ENCODE data around the gene FXYD5.
"Not testable (repeated sequence)": the region's sequence is repeated elsewhere in the genome, so short reads cannot be mapped to it uniquely, and the experiment has no call there.

The FXYD5 gene

DNA sequence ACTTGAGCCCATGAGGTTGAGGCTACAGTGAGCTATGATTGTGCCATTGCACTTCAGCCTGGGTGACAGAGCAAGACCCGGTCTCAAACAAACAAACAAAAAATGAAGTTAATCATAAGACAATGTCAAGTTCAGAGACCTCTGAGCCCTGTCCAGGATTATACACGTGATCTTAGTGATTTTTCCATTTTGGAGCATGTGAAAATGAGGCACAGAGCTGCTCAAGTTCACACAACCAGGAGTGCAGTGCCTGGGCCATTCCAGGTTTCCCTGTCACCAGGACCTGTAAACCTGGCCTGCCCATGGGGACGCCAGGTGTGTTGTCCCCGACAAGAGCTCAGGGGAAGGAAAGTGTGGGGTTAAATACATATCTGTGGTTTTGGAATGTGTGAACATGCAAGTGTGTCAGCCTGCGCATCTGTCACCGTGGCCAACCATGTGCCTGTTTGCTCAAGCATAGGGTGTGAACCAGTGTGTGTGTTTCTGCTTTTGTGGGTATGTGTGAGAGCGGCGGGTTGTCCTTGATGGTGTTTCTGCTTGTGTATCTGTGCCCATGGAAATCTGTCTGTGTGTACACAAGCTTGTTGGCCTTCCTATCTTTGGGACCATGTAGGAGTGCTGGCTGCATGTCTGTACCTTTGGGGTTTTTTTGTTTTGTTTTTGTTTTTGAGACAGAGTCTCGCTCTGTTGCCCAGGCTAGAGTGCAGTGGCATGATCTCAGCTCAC lies 17.4 kb upstream of the FXYD5 start:
- no peak for DNase-seq (ENCODE audit: low read depth in 2 of 2, low spot score in 1 of 2)

DNA sequence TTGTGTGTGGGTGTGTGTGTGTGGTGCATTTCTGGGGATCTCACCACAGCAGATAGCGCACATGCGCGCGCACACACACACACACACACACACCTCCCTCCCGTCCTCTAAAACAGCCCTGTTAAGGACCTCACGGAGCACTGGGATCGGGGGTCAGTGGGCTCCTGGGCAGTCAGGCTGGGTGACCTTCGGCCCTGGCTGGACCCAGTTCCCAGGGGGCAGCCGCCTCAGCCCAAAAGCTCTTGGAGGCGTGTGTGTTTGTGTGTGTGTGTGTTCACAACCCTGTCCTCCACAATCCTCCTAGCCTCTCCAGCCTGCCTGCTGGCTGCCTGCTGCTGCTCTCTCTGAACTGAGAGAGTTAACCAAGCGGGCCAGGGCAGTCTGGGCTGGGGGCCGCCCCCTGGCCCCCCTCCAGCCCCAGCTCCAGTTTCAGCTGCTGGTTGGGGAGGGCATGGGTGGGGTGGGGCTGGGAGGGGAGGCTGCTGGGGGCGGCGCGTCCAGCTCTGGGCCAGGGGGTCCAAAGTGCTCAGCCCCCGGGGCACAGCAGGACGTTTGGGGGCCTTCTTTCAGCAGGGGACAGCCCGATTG lies 16.1 kb upstream of the FXYD5 start, which contains the start of gene FXYD1:
Gene FXYD1, plus strand, starts transcription at position 520 of the 588 bp plus-strand sequence. CDS start 1,256 bp downstream, outside the sequence.
- DNase-seq (ENCODE audit: low read depth in 2 of 2, low spot score in 1 of 2): no peak

DNA sequence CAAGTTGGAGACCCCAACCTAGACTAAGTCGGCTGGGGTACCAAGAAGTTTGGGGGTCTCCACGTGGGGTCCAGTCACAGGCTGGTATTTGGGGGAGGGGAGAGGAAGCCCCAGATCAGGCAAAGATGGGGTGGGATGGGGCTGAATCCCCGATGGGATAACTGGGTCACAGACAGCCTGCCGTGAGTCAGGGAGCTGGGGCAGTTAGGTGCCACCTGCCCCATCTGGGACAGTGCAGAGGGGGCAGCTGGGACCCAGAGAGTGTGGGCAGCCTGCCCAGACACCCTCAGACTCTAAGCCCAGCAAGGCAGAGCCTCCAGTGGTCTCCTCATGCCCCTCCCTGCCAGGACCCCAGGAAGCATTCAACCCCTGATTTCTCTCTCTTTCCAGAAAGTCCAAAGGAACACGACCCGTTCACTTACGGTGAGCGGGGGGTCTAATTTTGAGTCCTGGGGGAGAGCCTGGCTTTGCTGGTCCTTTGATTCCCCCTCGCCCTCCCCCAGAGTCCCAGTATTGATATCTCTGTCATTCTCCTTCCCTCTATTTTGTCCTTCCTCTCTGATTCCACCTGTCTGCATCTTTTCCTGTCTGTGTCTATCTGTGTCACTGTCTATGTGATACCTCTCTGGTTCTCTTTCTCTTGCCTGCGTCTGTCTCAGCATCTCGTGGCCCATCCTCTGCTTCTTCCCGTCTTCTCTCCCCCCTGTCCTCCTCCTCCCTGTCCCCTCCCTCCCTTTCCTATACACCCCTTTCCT lies 14.2 kb upstream of the FXYD5 start:
- no peak for DNase-seq (ENCODE audit: low read depth in 2 of 2, low spot score in 1 of 2)

DNA sequence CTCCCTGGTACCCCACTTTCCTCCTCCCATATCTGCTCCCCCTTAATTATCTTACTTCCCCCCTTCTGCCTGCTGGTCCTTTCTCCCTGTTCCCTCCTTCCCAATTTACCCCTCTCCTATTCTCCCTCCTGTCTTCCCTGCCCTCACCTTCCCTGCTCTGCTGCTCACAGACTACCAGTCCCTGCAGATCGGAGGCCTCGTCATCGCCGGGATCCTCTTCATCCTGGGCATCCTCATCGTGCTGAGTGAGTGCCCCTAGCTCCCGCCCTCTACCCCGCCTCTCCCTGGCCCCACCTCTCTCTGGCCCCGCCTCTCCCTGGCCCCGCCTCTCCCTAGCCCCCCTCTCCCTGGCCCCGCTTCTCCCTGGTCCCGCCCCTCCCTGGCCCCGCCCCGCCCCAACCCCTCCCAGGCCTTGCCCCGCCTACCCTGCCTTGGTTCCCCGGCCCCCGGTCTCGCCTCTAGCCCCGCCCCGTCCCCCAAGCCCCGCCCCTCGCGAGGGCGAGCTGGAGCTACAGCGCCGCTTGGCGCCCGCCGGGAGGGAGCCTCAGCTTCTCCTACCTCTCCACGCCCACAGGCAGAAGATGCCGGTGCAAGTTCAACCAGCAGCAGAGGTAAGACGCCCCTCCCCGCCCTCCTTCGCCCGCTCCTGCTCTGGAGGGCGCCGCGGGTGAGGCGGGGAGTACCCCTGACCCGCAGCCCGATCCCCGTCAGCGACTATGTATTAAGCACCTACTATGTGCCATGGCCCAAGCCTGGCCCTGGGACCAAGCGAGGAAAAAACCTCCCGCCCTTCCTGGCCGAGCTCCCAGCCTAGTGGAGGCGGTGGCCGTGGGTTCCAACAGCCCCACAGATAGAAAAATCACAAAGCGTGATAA lies 13.3 kb upstream of the FXYD5 start:
- DNase-seq (ENCODE audit: low read depth in 2 of 2, low spot score in 1 of 2): peak; percentile 86 to 89

DNA sequence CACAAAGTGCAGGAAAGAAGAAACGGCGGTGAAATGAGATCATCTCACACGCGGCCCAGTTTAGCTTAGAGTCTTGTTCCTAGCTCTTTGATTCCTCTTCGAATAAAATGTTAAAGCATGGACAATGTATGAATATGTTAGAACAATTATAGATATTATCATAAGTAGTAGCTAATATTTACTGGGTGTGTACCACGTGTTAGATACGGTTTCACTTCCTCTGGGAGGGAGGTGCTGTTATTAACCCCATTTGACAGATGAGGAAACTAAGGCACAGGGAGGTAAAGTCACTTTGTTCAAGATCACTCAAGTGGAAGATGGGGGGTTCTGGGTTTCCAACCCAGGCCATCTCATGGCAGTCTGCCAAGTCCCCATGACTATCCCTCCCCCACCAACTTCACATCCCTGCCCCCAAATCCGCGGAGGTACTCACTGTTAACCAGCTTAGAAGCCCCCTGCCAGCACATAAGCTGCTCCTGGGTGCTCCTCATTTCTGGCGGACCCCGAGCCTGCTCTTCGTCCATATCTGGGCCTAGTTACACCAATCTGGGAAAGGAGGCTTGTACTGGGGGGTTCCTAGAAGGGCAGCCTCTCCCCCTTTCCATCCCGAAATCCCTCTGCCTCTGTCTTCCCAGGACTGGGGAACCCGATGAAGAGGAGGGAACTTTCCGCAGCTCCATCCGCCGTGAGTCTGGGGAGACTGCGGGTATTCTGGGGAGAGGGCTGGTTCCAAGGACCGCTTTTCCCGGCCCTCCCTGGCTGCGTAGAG lies 12.5 kb upstream of the FXYD5 start:
- no peak for DNase-seq (ENCODE audit: low read depth in 2 of 2, low spot score in 1 of 2)

DNA sequence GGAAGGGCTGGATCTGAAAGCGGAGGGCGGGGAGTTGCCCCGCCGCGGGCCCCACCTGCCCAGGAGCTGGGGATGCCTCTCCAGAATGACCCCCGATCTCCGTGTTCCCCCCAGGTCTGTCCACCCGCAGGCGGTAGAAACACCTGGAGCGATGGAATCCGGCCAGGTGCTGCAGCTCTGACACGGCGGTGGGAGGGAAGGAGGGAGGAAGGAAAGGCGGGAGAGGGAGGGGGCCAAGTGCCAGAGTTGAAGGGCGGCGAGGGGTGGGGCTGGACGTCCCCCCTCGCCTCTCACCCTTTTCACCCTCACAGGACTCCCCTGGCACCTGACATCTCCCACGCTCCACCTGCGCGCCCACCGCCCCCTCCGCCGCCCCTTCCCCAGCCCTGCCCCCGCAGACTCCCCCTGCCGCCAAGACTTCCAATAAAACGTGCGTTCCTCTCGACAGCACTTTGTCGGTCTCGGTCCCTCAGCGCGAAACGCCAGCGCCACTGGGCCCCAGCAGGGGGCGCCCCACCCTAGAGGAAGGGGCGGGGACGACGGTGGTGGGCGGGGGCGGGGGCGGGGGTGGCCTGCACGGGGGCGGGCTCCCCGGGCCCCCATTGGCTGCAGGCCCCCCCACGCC lies 11.8 kb upstream of the FXYD5 start:
- peak; percentile 42 to 62 for DNase-seq (ENCODE audit: low read depth in 2 of 2, low spot score in 1 of 2)

DNA sequence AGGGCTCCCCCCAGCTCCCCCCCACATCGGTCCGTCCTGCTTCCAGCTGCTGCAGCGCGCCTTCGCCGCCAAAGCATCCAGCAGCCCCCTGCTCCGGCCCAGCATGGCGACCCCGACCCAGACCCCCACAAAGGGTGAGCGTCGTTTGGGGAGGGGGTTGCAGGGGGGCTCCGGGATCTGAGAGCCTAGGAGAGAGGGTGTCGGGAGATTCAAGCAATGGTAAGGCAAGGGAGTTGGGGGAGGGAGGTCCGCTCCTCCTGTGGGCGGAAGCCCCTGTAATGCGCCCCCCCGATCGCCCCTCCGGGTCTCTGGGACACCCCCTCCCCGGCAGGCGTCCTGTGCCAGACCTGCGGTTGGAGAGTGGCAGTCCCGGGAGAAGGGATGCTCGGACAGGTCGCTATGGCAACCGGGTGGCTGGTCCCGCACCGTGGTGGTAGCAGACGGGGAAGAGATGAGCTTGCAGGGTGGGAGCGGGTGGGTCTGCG lies 11.3 kb upstream of the FXYD5 start, which contains the start of gene FXYD7:
Gene FXYD7, plus strand, starts transcription at position 25 of the 485 bp plus-strand sequence. Its CDS starts 79 bp downstream, at position 104.
- no peak for DNase-seq (ENCODE audit: low read depth in 2 of 2, low spot score in 1 of 2)

DNA sequence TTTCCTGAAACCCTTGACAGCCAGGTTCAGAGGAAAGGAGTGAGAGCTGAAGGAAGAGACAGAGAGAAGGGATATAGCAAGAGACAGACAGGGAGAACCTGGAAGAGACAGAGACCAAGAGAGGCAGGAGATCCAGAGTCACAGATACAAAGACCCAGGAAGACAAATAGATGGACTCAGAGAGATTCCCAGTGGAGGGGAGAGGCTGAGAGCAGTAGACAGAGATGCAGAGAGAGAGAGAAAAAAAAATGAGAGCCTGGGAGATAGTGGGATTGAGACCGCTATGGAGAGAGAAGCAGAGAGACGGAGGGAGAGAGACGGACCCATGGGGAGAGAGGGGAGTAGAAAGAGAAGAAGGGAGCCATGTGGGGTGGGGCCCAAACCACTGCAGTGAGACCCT lies 10.7 kb upstream of the FXYD5 start:
- no peak for DNase-seq (ENCODE audit: low read depth in 2 of 2, low spot score in 1 of 2)

DNA sequence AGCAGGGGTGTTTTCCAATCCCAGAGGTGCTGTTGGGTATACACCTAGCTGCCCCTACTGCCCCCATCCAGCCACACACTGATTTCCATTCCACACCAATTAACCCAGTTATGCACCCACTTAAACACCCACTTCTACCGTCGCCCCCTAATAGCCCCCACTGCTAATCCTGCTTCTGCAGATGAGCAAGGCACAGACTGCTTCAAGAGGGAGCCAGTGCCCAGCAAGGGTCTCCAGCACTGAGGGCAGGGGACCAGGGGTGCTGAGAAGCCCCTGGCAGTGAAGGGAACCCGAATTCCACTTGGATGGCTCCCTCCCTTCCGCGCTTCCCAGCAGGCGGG lies 10.3 kb upstream of the FXYD5 start:
- no peak for DNase-seq (ENCODE audit: low read depth in 2 of 2, low spot score in 1 of 2)

DNA sequence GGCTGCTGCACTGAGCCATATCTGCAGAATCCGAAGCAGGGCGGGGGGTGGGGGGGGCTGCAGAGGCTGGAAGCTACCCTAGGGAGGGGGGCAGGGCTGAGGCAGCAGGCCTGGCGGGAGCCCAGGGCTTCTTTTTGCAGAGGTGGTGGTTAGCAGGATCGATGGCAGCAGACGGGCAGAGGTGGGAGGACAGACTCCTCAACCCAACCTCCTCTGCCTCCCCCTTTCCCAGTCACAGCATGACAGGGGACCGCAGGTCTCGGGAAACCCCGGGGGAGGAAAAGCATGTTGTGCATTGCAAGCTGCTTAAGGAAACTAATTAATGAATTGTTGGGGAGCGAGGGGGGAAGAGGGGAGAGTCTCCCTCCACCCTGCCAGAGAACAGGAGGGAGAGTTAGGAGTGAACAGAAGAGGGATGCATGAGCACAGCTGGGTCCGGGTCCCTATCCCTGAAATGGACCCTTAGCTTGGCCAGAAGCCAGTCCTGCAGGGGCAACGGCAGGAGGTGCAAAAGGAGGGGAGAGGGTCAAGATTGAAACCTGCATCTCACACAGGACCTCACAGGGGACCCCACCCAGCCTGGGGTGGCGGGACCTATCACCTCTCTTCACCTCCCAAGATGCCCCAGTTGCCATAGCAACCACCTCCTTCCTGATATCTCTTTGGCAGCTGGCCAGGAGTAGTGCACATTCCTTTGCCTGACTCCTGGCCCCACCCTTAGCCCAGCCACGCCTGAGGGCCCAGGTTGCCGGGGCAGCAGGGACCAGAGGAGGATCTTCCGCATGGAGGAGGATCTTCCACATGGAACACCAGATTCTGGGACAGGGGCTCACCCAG lies 9.7 kb upstream of the FXYD5 start:
- no peak for DNase-seq (ENCODE audit: low read depth in 2 of 2, low spot score in 1 of 2)

DNA sequence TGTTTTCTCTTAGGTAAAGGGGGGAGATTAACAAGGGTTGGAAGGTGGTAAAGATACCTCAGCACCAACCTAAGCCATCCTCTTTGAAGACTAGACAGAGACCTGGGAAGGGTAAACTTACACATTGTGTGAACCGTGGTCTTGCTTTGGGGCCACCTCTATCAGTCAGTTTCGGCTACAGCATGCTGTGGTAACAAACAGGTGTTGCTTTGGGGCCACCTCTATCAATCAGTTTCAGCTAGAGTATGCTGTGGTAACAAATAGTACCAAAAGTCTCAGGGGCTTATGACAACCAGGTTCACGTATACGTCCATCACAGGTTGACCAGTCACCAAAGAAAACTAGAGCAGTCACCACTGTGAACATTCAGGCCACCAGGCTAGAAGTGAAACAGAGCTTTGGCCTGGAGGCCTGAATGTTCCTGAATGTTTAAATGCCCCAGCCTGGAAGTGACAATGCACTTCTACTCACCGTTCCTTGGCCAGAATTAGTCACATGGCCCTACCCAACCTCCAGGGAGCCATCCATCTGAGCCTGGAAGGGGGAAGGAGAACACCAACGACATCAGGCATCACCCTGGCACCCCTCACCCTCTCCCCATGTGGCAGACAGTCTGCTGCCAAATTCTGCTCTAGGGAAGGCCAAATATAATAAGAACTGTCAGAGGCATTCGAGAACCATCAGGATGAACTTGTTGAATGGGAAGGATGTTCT lies 7.6 kb upstream of the FXYD5 start:
- DNase-seq (ENCODE audit: low read depth in 2 of 2, low spot score in 1 of 2): no peak

DNA sequence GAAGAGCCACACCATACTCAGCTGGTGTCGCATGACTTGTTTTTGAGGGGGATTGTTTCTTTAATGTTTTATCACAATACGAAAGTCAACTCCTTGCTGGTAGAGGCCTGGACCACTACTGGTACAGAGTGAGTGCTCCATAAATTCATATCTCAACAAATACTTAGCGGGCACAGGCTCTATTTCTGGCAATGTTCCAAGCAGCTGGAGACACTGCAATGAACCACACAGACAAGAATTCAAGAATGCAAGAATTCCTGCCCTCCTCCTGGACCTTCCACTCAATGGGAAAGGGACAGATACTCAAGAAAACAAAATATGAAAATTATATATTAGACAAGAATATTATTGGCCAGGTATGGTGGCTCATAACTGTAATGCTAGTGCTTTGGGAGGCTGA lies 5.1 kb upstream of the FXYD5 start:
- no peak for DNase-seq (ENCODE audit: low read depth in 2 of 2, low spot score in 1 of 2)

DNA sequence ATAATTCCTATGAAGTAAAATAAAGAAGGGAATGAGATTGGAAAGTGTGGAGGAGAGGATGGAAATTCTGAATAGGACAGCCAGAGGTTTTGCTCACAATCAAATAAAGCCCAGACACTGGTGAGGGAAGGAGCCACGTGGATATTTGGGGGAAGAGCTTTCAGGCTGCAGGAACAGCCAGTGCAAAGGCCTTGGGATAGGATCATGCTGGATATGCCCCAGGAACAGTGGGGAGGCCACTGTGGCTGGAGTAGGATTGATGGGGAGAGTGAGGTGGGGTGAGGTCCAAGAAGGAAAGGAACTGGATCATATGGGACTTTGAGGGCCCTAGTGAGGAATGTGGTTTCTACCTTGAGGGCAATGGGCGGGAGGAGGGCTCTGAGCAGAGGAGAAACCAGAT lies 4.1 kb upstream of the FXYD5 start:
- no peak for DNase-seq (ENCODE audit: low read depth in 2 of 2, low spot score in 1 of 2)

DNA sequence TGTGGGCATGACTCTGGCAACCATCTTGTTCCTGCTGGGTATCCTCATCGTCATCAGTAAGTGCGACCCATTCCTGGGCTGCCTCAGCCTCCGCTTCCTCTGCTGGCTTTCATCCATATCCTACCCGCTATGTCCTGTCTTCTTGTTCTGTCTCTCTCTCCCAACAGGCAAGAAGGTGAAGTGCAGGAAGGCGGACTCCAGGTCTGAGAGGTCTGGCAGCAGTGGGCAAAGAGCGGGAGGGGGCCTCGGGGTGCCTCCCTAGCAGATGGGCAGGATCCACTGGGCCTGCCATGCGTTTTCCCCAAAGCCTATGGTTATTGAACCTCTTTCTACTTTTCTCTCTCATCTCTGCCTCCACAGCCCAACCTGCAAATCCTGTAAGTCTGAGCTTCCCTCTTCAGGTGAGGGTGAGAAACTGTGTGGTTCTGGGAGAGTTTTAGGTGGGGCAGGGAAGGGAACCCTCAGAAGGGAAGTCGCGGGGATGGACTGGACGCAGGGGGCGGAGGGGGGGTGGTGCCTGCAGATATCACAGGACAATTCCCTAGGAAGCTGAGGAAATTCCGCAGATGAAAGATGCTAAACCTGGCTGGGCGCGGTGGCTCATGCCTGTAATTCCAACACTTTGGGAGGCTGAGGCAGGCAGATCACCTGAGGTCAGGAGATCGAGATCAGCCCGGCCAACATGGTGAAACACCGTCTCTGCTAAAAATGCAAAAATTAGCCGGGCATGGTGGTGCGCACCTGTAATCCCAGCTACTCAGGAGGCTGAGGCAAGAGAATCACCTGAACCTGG lies 3.1 kb upstream of the FXYD5 start:
- no peak for DNase-seq (ENCODE audit: low read depth in 2 of 2, low spot score in 1 of 2)

DNA sequence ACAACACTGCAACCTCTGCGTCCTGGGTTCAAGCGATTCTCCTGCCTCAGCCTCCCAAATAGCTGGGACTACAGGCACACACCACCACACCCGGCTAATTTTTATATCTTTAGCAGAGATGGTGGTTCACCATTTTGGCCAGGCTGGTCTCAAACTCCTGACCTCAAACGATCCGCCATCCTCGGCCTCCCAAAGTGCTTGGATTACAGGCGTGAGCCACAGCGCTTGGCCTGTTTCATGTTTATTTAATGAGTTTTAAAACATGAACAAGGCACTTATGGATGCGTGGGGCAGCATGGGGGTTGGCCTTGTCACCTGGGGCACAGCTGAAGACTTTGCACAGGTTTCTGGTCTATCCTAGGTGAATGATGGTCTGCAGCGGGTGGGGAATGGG lies 1.4 kb upstream of the FXYD5 start:
- not testable (repeated sequence) for DNase-seq (ENCODE audit: low read depth in 2 of 2, low spot score in 1 of 2)

DNA sequence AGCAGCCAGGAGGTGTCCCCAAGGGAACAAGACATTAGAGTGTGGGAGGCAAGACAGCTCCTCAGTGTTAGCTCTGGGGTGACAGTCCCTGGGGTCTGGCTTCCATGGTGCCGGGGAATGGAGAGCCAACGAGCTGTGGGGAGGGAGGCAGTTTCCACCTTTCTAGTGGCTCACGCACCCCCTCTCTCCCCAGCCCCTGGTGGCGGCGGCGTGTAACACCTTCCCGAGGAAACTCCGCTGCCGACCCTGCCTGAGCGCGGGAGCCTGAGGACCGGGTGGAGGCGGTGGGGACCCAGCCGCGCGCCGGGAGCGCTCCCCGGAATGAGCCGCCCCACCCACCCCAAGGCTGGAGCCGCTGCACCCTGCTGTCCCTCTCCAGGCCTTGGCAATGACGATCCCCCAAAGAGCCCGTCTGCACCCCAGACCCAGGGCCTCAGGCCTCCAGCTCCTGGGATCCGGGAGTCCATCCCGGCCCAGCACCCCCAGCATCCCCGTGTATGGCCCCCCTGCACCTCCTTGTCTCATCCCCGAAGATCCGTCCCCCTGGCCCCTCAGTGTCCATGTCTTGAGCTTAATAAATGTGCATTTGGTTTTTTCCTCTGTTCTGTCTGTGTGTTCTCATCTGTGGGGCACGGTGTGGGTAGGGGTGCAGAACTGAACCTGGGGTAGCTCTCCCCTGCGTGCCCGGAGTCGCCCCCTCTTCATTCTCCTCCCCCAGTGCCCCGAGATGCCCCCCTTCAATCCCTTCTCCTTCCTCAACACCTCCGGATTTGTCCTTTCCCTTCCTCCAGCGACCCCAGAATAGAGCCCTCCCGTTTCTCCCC lies 622 bp upstream of the FXYD5 start:
- DNase-seq (ENCODE audit: low read depth in 2 of 2, low spot score in 1 of 2): peak; percentile 46 to 59

DNA sequence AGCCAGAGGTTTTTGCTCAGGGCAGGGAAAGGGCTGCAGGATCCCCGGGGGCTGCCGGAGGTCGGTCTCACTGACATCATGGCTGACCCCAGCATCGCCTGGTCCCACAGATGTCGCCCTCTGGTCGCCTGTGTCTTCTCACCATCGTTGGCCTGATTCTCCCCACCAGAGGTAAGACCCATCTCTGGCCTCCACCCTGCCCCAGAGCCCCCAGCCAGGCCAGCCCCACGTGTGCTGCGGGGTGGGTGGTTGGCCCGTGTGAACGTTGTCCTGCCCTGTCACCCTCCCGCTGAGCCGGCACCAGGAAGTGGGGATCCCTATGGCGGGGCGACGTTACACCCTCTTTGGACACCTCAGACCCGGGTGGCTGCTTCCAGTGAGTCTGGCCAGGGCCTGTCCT lies 906 bp downstream of the FXYD5 start:
- no peak for DNase-seq (ENCODE audit: low read depth in 2 of 2, low spot score in 1 of 2)

All from stimulated activated CD8-positive, alpha-beta memory T cell treated with anti-CD3 and anti-CD28 coated beads, Interleukin-4, amount 100 ng/mL, for 1 hour (primary cell).